NCI-H2029 (cell line): Measurements from ENCODE around the gene MED13L.

Source experiments
- DNase-seq: peaks from one replicate; lab custom pipeline; 2025; lab: John Stamatoyannopoulos, UW

The MED13L gene

DNA sequence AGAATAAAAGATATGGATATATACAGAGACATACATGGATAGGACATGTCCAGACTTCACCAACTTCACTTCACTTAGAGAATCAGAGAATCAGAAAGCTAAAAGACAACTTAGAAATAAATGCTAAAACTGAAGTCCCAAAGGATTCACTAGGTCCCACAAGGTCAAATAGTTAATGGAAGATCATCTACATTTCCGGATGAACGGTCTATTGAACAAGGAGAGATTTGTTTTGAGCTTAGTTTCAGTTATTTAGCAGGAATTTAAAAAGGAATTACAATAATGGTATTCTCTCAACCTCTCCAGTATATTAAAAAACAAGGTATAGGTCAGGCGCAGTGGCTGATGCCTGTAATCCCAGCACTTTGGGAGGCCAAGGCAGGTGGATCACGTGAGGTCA is 187.0 kb downstream of the MED13L start:
- no peak for DNase-seq

DNA sequence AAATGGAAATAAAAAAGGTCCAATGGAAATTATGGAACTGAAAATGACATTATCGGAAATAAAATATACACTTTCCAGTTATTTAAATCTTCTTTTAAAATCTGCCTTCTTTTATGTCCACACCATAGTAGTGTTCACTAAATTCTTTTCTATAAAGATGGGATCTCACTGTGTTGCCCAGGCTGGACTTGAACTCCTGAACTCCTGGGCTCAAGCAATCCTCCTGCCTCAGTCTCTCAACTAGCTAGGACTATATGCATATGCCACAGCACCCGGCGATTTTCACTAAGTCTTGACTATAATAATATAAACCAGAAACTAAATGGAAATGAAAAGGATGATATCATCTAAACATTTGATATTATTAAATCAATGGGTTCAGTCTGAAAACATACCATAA is 188.4 kb downstream of the MED13L start:
- DNase-seq = no peak

DNA sequence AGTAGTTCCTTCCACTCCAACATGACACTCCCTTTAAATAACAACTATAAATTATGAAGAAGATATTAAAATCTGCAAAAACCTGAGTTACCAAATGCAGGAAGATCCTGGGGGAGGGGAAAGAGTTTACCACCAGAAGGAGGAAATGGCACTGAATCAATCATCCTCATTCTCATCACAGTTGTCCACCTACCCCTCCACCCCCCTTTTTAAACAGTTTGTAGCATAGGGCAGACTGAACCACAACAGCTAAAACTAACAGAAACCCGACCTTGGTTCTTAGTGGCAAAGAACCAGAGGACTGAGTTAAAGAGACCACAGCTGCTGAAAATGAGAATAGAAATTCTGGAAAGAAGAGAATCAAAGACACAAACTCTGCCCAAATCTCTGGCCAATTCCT is 189.5 kb downstream of the MED13L start:
- no peak for DNase-seq

DNA sequence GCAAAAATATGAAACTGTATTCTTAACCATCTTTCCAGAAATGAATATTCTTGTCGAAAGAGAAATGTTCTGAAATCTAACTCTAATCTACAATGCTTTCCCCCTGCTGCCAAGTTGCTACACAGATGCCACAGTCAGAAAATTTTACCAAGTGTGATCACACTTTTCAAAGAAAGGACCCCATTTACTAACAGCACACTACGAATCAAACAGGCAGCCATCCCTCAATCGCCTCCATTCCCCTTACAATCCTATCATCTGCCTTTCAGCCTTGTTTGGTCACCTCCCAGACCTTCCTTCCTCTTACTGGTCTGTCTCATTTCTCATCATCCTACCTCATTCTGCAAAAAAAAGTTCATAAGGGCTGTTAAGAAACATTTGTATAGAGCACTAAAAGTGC is 190.1 kb downstream of the MED13L start:
- DNase-seq = no peak

DNA sequence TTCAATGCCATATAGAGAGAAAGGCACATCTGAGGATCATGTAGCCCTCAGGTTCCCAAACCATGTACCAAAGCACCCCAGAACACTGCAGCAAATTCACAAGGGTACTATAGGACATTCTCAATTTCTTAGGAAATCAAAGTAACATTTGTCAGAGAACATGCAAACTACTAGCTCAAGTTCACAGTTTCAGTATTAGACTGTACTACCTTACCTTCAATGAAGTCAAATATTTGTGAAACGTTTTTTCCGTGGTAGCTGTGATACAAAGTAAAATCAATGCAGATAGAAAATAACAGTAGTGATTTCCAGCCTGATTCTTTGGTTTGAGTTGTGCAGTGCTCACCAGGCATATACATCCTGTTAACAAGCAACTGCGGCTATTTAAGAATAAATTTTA is 197.1 kb downstream of the MED13L start:
- DNase-seq = no peak

DNA sequence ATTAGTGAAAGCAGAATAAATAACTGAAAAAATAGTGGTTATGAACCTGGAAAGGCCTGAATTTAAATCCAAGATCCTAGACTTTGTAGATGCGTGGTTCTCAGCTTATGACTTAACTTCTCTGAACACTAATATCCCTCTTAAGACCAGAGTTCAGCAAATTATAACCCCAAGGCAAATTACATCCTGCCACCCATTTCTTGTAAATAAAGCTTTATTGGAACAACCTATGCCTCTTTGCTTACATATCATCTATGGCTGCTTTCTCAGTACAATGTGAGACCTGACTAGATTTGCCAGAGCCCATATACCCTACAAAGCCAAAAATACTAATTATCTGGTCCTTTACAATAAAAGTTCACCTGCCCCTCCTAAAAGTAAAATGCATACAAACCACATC is 199.1 kb downstream of the MED13L start:
- no peak for DNase-seq

DNA sequence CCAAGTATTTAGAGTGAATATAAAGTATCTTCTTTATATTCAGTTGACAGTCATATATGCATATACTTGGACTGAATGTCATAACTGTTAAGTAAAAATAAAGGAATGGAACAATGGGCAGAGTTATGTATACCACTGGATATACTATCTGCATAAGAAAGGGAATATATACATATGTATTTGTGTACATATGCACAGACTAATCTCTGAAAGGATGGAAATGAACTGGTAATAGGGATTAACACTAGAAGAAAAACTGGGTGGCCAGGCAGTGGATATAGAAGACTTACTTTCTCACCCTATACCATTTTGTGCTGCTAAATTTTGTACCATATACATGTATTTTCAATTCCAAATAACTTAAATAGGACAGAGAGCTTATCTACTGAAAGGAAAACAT is 200.1 kb downstream of the MED13L start:
- no peak for DNase-seq

DNA sequence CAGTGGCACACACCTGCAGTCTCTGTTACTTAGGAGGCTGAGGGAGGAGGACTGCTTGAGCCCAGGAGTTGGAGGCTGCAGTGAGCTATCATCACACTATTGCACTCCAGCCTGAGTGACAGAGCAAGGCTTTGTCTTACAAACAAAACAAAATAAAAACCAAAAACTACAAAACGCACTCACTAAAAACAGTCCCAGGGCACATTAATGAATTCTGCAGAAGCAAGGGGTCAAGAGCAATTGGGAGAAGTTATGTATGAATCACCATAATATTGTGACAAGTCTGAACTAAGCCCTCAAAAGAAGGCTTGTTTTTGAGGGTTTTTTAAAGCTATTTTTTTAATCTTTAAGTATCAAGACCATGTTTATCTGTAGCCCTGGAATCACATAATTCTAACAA is 201.1 kb downstream of the MED13L start:
- DNase-seq = no peak

DNA sequence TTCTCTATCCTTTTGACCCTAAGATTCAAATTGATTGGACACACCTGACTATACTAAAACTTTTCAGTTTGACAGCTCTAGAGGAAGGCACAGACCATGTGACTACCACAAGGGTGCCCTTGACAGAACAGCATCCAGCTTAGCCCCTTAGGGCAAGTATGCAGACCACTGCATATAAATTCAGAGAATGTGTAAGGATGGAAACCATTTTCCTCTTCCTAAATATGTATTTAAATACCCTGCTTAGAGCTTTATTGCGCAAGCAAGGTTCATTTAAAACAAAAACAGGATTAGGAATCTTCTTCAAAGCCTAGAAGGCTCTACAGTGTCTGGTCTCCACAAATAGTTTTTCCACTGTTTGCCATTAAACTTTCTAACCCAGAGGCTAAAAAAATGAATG is 202.8 kb downstream of the MED13L start:
- DNase-seq = no peak

DNA sequence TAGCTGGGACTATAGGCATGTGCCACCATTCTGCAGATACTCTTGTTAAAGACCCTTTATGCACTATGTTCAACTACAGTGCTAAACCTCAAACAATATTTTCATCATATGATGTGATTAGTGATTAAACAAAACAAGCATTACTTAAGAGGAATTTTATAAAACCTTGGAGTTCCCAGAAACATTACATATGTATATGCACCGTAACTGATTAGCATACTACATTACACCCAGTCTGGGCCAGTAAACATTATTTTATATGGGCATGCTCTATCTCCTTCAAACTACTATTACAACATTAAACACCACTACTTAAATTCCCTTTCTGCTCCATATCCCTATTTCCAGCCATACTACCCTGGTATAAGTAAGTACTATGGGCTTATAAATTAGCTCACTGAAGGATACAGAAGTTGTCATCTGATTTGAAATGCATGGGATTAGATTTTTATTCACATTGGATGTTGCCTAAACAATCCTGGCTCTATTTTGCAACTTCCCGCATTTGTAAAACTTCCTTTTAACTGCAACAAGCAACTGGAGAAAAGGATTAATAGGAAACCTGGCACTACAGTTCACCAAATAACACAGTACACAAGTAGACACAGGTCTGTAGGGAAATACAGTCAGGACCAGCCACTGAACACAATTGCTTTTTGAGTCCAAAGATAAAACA is 205.8 kb downstream of the MED13L start:
- no peak for DNase-seq

DNA sequence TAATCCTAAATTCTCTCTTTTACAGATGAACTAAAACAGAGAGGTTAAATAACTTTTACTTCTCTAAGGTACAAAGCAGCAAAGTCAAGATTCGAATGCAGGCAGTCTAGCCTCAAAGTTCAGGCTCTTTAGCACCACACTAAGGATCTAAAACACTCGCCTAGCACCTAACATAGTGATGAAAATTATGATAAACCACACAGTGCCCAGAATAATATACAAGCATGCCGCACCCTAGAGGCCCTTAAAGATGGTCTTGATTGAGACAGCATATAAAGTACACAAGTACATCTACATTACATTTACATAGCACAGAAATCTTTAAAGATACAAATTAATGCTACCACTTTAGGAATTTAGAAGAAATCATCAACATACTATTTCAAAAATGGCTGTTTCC is 207.0 kb downstream of the MED13L start:
- no peak for DNase-seq

DNA sequence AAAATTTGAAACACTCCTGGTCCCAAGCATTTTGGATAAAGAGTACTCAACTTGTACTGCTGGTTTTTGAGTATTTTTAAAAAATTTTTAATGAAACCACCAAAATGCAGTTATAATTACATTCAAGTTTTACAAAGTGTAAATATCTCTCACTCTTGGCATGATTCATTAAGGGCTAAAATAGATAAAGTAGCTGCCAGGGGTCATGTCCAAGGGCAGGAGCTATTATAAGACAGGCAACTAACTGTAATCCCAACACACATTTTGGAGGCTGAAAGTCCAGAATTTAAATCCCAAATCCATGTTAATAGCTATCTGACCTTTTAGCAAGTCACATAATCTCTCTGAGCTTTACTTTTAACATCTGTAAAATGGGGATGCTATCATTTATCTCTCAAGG is 207.6 kb downstream of the MED13L start:
- DNase-seq = no peak

DNA sequence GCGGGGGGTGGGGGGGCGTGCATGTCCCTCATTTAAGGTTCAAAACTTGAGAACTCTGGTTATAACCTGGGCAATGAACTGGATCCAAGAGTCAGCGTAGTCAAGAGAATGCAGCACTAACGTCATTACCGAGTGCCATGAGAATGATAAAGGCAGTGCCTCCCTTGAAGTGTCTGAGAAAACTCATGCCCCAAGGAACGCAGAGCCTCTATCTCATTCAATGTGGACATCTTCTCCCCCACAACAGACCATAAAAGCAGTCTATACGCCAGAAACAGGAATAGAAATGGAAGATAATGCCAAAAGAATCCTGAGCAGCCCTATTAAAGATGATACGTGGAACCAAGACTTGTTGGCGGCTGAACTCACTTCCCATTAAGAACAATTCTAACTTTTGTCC is 208.6 kb downstream of the MED13L start:
- no peak for DNase-seq

DNA sequence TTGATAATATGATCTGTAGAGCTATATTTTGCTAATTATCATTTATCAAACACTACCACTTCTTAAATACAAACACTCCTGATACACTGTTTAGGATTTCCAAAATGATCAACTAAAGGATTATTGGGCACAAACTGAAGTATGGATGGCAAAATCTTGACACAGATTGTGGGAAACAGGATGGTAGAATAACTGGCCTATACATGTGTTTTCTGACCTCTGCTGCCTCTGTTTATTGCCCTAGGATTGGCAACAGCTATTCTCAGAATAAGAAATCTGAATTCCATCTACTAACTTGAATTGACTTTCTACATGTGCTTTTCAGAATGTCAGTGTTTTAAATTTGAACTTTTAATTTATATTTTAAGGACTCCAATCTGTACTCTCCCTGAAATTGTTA is 209.1 kb downstream of the MED13L start:
- no peak for DNase-seq

DNA sequence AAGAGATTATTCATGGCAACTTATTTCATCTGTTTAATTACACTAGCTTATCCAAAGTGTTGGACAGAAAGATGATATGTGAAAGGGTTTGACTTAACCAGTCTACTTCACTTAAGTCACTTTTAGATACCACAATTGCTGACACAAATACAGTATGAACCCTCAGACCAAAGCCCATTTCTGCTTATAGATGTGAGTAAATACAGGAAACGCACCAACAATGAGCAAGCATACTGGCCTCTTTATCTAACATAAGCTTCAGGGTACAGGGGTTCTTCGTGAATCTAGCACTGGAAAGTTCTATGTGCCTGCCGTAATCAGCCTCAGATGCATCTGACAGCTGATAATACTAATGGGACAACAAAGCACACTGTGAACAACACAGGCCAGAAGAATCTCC is 209.6 kb downstream of the MED13L start:
- no peak for DNase-seq

DNA sequence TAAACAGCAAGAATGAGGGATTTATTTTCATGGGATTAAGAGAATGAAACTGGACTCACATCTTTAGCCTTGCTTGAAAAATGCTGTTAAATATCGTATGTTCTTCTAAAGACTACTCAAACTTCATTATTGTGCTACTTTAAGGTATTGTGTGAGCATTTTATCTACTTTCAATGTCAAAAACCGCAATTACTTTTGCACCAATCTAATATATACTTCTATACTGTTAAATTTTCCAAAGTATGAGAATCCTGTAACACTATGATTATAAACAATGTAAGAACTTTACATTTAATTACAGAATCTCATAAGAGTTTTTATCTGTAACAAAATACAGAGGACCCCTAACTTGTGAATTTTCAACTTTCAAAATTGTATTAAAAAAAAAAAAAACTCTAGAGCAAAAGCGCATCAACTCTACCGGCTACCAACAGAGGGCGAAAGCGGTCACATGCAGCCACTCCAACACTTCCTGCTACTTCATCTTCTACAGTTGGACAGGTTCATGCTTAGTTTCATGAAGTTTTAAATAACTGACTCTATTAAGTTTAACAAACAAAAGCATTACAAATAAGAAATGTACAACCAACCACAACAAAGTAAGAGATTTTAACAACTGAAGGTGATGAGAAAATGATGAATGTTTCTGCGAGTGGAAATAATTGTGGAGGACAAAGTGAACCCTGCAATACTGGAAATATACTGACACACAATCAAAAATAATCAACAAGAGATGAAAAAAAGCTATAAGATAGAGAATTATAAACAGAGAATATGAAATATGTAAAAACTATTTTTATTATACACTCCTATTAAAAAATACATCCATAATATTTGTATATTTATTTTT is 210.9 kb downstream of the MED13L start:
- DNase-seq = no peak

DNA sequence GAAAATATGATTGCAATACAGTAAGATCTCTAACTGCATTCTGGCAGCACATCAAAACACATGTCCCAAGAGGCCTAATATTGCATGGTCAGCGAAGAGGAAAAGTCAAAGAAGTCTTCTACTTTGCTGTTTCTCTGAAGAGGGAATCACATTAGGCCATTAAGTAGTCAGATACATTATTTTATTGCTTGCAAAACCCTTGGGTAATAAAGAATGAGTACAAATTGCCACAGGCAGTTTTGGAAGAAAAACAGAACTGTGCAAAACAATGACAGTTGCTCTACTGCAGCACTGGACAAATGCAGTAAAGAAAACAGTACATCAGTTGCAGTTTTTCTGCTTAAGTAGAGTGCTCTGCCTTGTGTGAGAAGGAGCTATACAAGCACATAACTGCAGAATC is 211.9 kb downstream of the MED13L start:
- no peak for DNase-seq

DNA sequence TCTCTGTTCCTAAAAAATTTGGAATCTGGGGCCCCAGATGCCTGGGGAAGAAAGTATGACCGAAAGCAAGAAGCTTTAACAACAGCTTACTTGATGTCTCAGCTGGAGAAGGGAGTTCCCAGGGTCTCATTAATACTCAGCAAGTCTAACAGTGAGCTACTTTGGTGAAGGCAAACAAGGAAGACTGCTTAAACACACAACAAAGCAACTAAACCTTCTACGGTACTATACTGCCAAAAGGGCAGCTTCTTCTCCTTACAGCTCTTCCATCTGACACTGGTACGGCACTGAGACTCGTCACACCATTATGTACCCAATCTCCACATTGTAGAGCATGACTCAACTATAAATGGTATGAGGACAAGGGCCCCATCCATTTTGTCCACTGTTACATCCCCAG is 213.0 kb downstream of the MED13L start:
- DNase-seq = no peak

DNA sequence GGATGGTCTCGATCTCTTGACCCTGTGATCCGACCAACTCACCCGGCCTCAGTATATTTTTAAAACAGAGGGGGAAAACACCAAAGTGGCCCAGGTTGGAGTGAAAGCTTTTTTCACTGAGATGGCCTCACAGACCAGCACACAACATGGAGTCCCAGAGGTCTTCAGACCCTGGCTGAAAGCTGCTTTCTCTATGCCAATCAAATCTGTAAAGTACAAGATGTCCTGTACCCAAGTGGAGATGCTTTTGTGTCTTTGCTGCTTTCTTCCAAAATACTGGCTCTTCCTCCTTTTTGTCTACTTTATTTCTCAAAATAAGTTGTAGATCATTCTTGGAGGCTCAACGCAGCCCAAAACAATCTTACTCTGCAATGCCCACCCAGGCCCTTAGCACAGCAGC is 214.8 kb downstream of the MED13L start:
- no peak for DNase-seq

DNA sequence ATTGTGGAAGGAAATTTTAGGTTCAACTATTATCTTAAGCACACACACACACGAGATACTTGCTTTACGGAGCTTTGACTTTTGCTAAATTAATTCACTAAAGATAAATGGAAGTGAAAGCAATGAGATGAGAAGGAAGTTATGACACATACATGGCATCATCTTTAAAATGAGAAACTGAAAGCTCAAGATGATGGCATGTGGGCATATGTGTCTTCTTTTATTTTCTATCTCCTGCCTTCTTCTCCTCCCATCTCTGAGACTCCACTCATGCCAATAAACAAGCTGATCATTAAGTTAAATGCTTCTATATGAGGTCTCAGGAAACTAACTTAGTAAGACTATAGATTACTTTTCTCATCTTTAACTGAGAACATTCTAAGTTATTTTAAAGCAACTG is 216.7 kb downstream of the MED13L start:
- no peak for DNase-seq

DNA sequence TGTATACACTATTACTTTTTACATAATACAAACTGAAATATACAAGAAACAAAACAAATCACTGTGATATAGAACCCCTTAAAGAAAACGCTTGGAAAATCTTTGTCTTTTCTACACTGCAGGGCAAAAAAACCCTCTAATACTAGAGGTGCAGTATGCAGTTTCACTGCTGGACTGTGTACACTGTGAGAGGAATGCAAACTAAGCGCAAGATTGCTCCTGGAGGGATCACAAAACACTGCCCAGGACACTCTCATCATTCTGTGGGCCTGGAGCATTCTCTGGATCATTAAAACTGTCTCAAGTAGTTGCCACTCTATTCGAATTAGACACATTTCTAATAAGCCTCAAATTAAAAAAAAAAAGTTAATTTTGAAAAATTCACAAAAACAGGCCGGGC is 217.6 kb downstream of the MED13L start:
- DNase-seq = no peak

DNA sequence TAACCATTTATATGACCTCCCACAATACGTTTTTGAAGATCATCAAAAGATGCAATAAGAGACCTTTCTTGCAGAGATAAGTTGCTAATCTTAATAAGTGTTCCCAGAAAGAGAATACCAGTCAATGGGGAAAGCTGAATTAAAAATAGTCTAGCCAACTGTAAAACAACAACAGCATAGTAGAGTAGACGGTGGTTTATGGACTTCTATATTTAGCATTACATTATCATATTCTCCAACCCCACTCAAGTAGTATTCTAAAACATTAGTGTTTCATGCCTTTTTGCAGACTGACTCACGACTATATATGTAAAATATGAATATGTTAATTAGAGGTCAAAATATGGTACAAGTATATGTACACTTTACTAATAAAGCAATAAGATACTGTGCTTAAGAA is 218.9 kb downstream of the MED13L start:
- no peak for DNase-seq

DNA sequence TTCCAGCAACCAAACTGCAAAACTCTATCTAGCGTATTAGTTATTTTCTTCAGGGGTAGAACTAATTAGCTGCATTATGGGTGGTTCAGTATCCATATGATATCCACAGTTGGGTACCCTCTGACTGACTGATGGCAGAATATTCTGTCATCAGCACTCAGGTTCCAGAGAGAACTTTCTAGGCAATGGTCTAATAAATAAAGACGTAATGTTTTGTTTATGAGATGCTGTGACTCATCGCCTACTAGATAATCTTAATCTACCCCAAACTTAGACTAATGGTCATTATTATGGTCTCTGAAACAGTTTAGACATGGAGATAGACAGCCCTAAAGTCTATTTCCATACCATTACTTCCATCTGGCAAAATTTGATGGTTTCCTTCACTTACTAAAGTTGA is 220.1 kb downstream of the MED13L start:
- no peak for DNase-seq
